Ectodermal cell (in vitro differentiated cells): ENCODE results near the gene RAB25. TPM values are rescaled to one million over a fixed set of nuclear protein-coding genes. Genes with fewer than 3 reads are reported as not detected.

Experiments
- H3K27ac ChIP-seq: 2 replicates; pipeline ENCODE4 v1.7.0; 2013; ENCODE audit warnings: mild to moderate bottlenecking, low read depth, low read length; ENCODE audit not compliant: insufficient read depth, poor library complexity, severe bottlenecking
- H3K27me3 ChIP-seq: 2 replicates; pipeline ENCODE4 v1.7.0; 2013; ENCODE audit warnings: mild to moderate bottlenecking, low read length; ENCODE audit not compliant: insufficient read depth, control insufficient read depth, poor library complexity, severe bottlenecking
- H3K36me3 ChIP-seq: one replicate; pipeline ENCODE4 v1.7.0; 2013; ENCODE audit warnings: low read length; ENCODE audit not compliant: control insufficient read depth, insufficient read depth
- H3K4me1 ChIP-seq: one replicate; pipeline ENCODE4 v1.7.0; 2013; ENCODE audit warnings: low read length; ENCODE audit not compliant: control insufficient read depth, insufficient read depth
- H3K4me3 ChIP-seq: 2 replicates; pipeline ENCODE4 v1.7.0; 2013; ENCODE audit warnings: low read depth, low read length, control low read depth; ENCODE audit not compliant: insufficient read depth
- H3K9me3 ChIP-seq: 2 replicates; pipeline ENCODE4 v1.7.0; 2013; ENCODE audit warnings: mild to moderate bottlenecking, low read length, moderate library complexity; ENCODE audit not compliant: control insufficient read depth
- WGBS, 2 experiments: methylation state at CpG; one replicate each; pipeline ENCODE4 v1.1.7; 2013; ENCODE audit warnings: missing lambda C conversion rate in 2 of 2; 5-methylcytosine and 5-hydroxymethylcytosine counted together
- polyA plus RNA-seq, 4 experiments: library from polyadenylated mRNA; stranded (reverse); fragments of 50-300 nt; gene quantifications; one replicate each; pipeline ENCODE4 v1.2.3, GENCODE V29; 2013

The RAB25 gene
- polyA plus RNA-seq (2013, experiment 1 of 4): 7.1 TPM
- polyA plus RNA-seq (2013, experiment 2 of 4): 7.4 TPM
- polyA plus RNA-seq (2013, experiment 3 of 4): 7.5 TPM
- polyA plus RNA-seq (2013, experiment 4 of 4): 6.5 TPM

- peak within 1 kb of the TSS; percentile 19 for H3K4me3 ChIP-seq
- peaks cover 31% of the 10 kb centered on the region for H3K4me1 ChIP-seq
- H3K27ac ChIP-seq: peak within 1 kb of the TSS; percentile 77
- WGBS, 2 experiments: 9% methylated on average over 11 of the region's 11 CpGs
- H3K27me3 ChIP-seq: no peaks in the 10 kb centered on the region
- no peaks in the 10 kb centered on the region for H3K36me3 ChIP-seq
- H3K9me3 ChIP-seq: no peaks in the 10 kb centered on the region
These were observed at the start of gene RAB25 for GRCh38 chr1:156060937-156061636. TSS of gene RAB25 (plus strand) at chr1:156061160. CDS start at chr1:156061401, 241 bp downstream.

GRCh38 chr1:156012051-156012817, 48.7 kb upstream of the RAB25 start:
- no peak overlapping the region for H3K4me3 ChIP-seq
- H3K9me3 ChIP-seq: no peaks in the 10 kb centered on the region
- H3K27ac ChIP-seq: no peak overlapping the region
- H3K4me1 ChIP-seq: peaks cover 17% of the 10 kb centered on the region
- 94% methylated on average over 4 of the region's 4 CpGs for WGBS, 2 experiments
- H3K27me3 ChIP-seq: no peaks in the 10 kb centered on the region
- peaks cover 38% of the 10 kb centered on the region for H3K36me3 ChIP-seq

DNA sequence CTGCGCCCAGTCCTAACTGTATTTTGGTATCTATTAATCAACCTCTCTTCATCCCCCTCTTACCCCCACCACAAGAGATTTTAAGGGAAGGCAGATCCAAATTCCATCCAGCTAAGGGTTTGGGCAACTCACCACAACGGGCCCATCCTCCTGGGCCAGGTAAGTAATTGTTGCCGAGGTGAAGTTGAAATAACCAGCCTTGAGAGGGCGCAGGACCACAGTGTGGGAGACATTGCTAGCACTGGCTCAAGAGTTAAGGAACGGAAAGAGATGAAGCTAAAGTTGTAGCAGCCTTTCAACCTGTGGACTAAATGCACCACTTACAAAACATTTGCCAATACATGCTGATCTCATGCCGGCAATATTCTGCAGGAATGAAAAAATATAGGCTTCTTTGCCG, 46.1 kb upstream of the RAB25 start:
- Histone ChIP-seq H3K27me3 (no peaks in the 10 kb centered on the region), H3K4me3 (no peak overlapping the region), H3K9me3 (no peaks in the 10 kb centered on the region), H3K27ac (no peak overlapping the region), H3K36me3 (peaks cover 46% of the 10 kb centered on the region), H3K4me1 (peaks cover 7% of the 10 kb centered on the region)
- 95 to 96% methylated on average over 7 of the region's 7 CpGs for WGBS, 2 experiments

DNA sequence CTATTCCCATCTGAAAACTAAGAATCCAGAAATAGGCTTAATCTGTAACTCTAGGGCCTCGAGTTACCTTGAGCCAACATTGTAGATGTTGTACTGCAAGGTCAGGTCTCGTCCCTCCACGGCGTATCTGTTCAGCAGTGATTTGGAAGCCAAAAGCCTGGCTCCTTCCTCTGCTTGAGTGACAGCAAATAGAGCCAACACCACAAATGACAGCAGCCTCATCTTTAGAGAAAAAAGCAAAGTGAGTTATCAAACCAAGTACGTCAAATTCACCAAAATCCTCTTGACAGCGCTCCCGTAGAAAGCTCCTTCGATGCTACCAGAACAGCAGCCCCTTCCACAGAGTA, 41.0 kb upstream of the RAB25 start:
- Histone ChIP-seq H3K36me3 (peaks cover 18% of the 10 kb centered on the region), H3K9me3 (no peaks in the 10 kb centered on the region), H3K27ac (no peak overlapping the region), H3K27me3 (peaks cover 7% of the 10 kb centered on the region), H3K4me3 (peak overlapping the region; percentile 77), H3K4me1 (peaks cover 7% of the 10 kb centered on the region)
- 76 to 83% methylated on average over 8 of the region's 8 CpGs for WGBS, 2 experiments

GRCh38 chr1:156020293-156021092, 40.5 kb upstream of the RAB25 start, which contains the start of gene SSR2:
TSS of gene SSR2 (minus strand) at chr1:156020951. CDS start at chr1:156020167, 784 bp downstream.
- Histone ChIP-seq H3K4me3 (peak within 1 kb of the TSS; percentile 77), H3K4me1 (peaks cover 7% of the 10 kb centered on the region), H3K36me3 (peaks cover 15% of the 10 kb centered on the region), H3K27me3 (peaks cover 7% of the 10 kb centered on the region), H3K9me3 (no peaks in the 10 kb centered on the region), H3K27ac (no peak within 1 kb of the TSS)
- 1% methylated on average over 45 of the region's 45 CpGs for WGBS, 2 experiments

DNA sequence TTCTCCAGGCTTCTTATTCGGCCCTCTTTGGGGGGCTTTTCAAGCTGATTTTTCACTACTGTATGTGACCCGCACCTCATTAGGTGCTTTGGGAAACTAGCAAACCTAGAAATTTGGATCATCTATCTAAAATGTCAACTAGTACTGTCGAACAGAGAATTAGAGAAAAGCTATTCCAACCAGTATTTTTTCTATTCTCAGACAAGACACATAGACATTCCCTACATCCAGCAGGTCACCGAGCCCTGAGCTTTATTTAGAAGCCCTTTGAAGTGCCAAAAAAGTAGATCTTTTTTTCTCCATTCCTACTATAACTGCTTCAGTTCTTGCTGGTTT, 39.9 kb upstream of the RAB25 start:
- H3K4me1 ChIP-seq: peaks cover 7% of the 10 kb centered on the region
- WGBS, 2 experiments: 22 to 24% methylated on average over 4 of the region's 4 CpGs
- no peaks in the 10 kb centered on the region for H3K9me3 ChIP-seq
- H3K4me3 ChIP-seq: peak overlapping the region; percentile 77
- no peak overlapping the region for H3K27ac ChIP-seq
- H3K27me3 ChIP-seq: peaks cover 7% of the 10 kb centered on the region
- H3K36me3 ChIP-seq: peaks cover 15% of the 10 kb centered on the region

- Histone ChIP-seq H3K36me3 (peaks cover 11% of the 10 kb centered on the region), H3K27me3 (peaks cover 7% of the 10 kb centered on the region), H3K9me3 (no peaks in the 10 kb centered on the region), H3K27ac (no peak overlapping the region), H3K4me1 (peaks cover 7% of the 10 kb centered on the region), H3K4me3 (no peak overlapping the region)
- 85 to 93% methylated on average over 2 of the region's 2 CpGs for WGBS, 2 experiments
These were observed 39.0 kb upstream of the RAB25 start for GRCh38 chr1:156021954-156022353.

- H3K27ac ChIP-seq: no peak overlapping the region
- peaks cover 7% of the 10 kb centered on the region for H3K27me3 ChIP-seq
- H3K9me3 ChIP-seq: no peaks in the 10 kb centered on the region
- H3K4me1 ChIP-seq: peaks cover 3% of the 10 kb centered on the region
- no peaks in the 10 kb centered on the region for H3K36me3 ChIP-seq
- 91 to 95% methylated on average over 5 of the region's 5 CpGs for WGBS, 2 experiments
- no peak overlapping the region for H3K4me3 ChIP-seq
These were observed 36.2 kb upstream of the RAB25 start for GRCh38 chr1:156024801-156025200.

- H3K27me3 ChIP-seq: peaks cover 7% of the 10 kb centered on the region
- H3K9me3 ChIP-seq: no peaks in the 10 kb centered on the region
- 15 to 18% methylated on average over 9 of the region's 9 CpGs for WGBS, 2 experiments
- H3K36me3 ChIP-seq: no peaks in the 10 kb centered on the region
- H3K4me3 ChIP-seq: no peak overlapping the region
- H3K4me1 ChIP-seq: no peaks in the 10 kb centered on the region
- H3K27ac ChIP-seq: no peak overlapping the region
These were observed 35.1 kb upstream of the RAB25 start for GRCh38 chr1:156025876-156026275.

DNA sequence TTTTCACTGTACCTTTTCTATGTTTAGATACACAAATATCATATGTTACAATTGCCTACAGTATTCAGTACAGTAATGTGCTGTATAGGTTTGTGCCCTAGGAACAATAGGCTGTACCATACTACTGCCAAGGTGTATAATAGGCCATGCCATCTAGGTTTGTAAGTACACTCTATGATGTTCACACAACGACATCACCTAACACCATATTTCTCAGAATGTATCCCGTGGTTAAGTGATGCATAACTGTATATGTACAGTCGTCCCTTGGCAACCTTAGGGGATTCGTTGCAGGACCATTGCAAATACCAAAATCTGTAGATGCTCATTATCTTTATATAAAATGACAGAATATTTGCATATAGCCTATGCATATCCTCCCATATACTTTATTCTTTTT, 34.4 kb upstream of the RAB25 start:
- 87 to 93% methylated on average over 4 of the region's 4 CpGs for WGBS, 2 experiments

More for the DNA sequence above, 34.4 kb upstream of the RAB25 start:
- no peaks in the 10 kb centered on the region for H3K9me3 ChIP-seq
- H3K36me3 ChIP-seq: no peaks in the 10 kb centered on the region
- H3K27me3 ChIP-seq: peaks cover 7% of the 10 kb centered on the region
- H3K4me3 ChIP-seq: no peak overlapping the region
- H3K4me1 ChIP-seq: no peaks in the 10 kb centered on the region
- H3K27ac ChIP-seq: no peak overlapping the region
